SK-N-SH (cell line): ENCODE results near the gene VEGFD. TPM values are rescaled to one million over a fixed set of nuclear protein-coding genes. Genes with fewer than 3 reads are reported as not detected.

Experiments used
- CTCF ChIA-PET: fragments of 300-600, 350-600 bp; formaldehyde crosslinking; extraction: SDS; loops from one replicate; lab custom pipeline; 2021; lab: Yijun Ruan, JAX
- POLR2A ChIA-PET: fragments of 350-600 bp; sonication (Branson Sonifier 250); formaldehyde crosslinking; extraction: SDS; loops from one replicate; lab custom pipeline; 2020; ENCODE audit warnings: antibody characterized with exemption, inconsistent platforms; lab: Yijun Ruan, JAX
- DNase-seq: peaks from one replicate; pipeline ENCODE4 v3.0.0; 2012
- H2AFZ ChIP-seq: fragments of 200-600 bp; sonication (generic); 2 replicates; pipeline ENCODE4 v1.8.1; 2016; ENCODE audit warnings: antibody characterized with exemption, mild to moderate bottlenecking, low read depth
- H3F3A ChIP-seq: fragments of 200-600 bp; sonication (generic); replicated peaks from 2 replicates; pipeline ENCODE3; 2016; ENCODE audit warnings: antibody characterized with exemption, mild to moderate bottlenecking; ENCODE audit not compliant: insufficient read depth
- H3K27ac ChIP-seq, 2 experiments: fragments of 200-500 bp in 1 of 2; fragments of 200-600 bp in 1 of 2; sonication (Bioruptor generic) in 1 of 2; sonication (generic), shearing (Covaris generic) in 1 of 2; 2 replicates each; pipeline versions ENCODE4 v1.5.1 to v1.6.1; 2014 to 2016; ENCODE audit warnings: low read depth in 2 of 2, inconsistent platforms in 1 of 2, low read length in 1 of 2, mild to moderate bottlenecking in 1 of 2, mixed read lengths in 1 of 2
- H3K27me3 ChIP-seq: fragments of 200-600 bp; sonication (generic), shearing (Covaris generic); 2 replicates; pipeline ENCODE4 v1.6.1; 2016; ENCODE audit warnings: mixed run types; ENCODE audit not compliant: insufficient read depth
- H3K36me3 ChIP-seq, 2 experiments: fragments of 200-500 bp in 1 of 2; fragments of 200-600 bp in 1 of 2; sonication (Bioruptor generic) in 1 of 2; sonication (generic) in 1 of 2; replicated peaks in 1 of 2; 2 replicates each; pipeline versions ENCODE3 to v1.5.1; 2014 to 2016; ENCODE audit warnings: low read length in 1 of 2, mild to moderate bottlenecking in 1 of 2; ENCODE audit not compliant: insufficient read depth in 2 of 2, control insufficient read depth in 1 of 2
- H3K4me1 ChIP-seq, 2 experiments: fragments of 200-500 bp in 1 of 2; fragments of 200-600 bp in 1 of 2; sonication (Bioruptor generic) in 1 of 2; sonication (generic), shearing (Covaris generic) in 1 of 2; 2 replicates each; pipeline versions ENCODE4 v1.5.1 to v1.6.1; 2014 to 2016; ENCODE audit warnings: low read depth in 1 of 2, low read length in 1 of 2, mixed run types in 1 of 2; ENCODE audit not compliant: insufficient read depth in 2 of 2, control insufficient read depth in 1 of 2
- H3K4me2 ChIP-seq: fragments of 200-600 bp; sonication (generic), shearing (Covaris generic); 2 replicates; pipeline ENCODE4 v1.6.1; 2017; ENCODE audit warnings: mixed run types
- H3K4me3 ChIP-seq, 2 experiments: fragments of 200-500 bp in 1 of 2; fragments of 200-600 bp in 1 of 2; sonication (Bioruptor generic) in 1 of 2; sonication (generic), shearing (Covaris generic) in 1 of 2; 2 replicates each; pipeline versions ENCODE4 v1.5.1 to v1.8.1; 2014 to 2016; ENCODE audit warnings: low read depth in 2 of 2, inconsistent platforms in 1 of 2, low read length in 1 of 2, mild to moderate bottlenecking in 1 of 2, mixed read lengths in 1 of 2, moderate library complexity in 1 of 2
- H3K79me2 ChIP-seq: fragments of 200-600 bp; sonication (generic); 2 replicates; pipeline ENCODE4 v1.8.1; 2017; ENCODE audit warnings: mild to moderate bottlenecking; ENCODE audit not compliant: insufficient read depth
- H3K9ac ChIP-seq: fragments of 200-600 bp; sonication (generic); 2 replicates; pipeline ENCODE4 v1.6.1; 2017; ENCODE audit warnings: mixed run types
- H3K9me2 ChIP-seq: fragments of 200-600 bp; sonication (generic); 2 replicates; pipeline ENCODE4 v1.6.1; 2017; ENCODE audit warnings: mixed run types
- H3K9me3 ChIP-seq: fragments of 200-600 bp; sonication (generic); 2 replicates; pipeline ENCODE4 v1.6.1; 2017; ENCODE audit warnings: mixed run types, mild to moderate bottlenecking, moderate library complexity
- H4K20me1 ChIP-seq: fragments of 200-600 bp; sonication (generic); 2 replicates; pipeline ENCODE4 v1.6.1; 2017; ENCODE audit warnings: mild to moderate bottlenecking, mixed run types; ENCODE audit not compliant: insufficient read depth
- EP300 ChIP-seq, 2 experiments: IDR thresholded peaks; 2 replicates each; pipeline versions ENCODE4 v1.4.0 to v1.6.1; 2012; ENCODE audit warnings: borderline replicate concordance in 1 of 2, low read depth in 1 of 2, low read length in 1 of 2
- EZH2phosphoT487 ChIP-seq: fragments of 200-600 bp; sonication (generic); IDR thresholded peaks from 2 replicates; pipeline ENCODE4 v1.6.1; 2017; ENCODE audit warnings: low read depth, mixed run types, mild to moderate bottlenecking, antibody characterized with exemption, moderate library complexity, borderline replicate concordance
- FOXJ3 ChIP-seq: sonication (generic); formaldehyde crosslinking; IDR thresholded peaks from 2 replicates; pipeline ENCODE4 v1.5.1; 2020; ENCODE audit warnings: mild to moderate bottlenecking, missing genetic modification reagents
- FOXM1 ChIP-seq: IDR thresholded peaks from 2 replicates; pipeline ENCODE4 v1.4.0; 2012; ENCODE audit warnings: low read depth, mild to moderate bottlenecking
- GATA2 ChIP-seq: sonication (generic); formaldehyde crosslinking; IDR thresholded peaks from 2 replicates; pipeline ENCODE4 v1.5.0; 2020; ENCODE audit warnings: mild to moderate bottlenecking, missing genetic modification reagents
- POLR2AphosphoS5 ChIP-seq: IDR thresholded peaks from 2 replicates; pipeline ENCODE4 v1.6.1; 2012; ENCODE audit warnings: low read depth, low read length
- RFX5 ChIP-seq: IDR thresholded peaks from 2 replicates; pipeline ENCODE4 v1.6.1; 2012; ENCODE audit warnings: mild to moderate bottlenecking, improper control_type of control experiment, low read length
- RXRA ChIP-seq: IDR thresholded peaks from 2 replicates; pipeline ENCODE4 v1.4.0; 2012; ENCODE audit warnings: low read depth, mild to moderate bottlenecking, borderline replicate concordance
- TCF12 ChIP-seq: IDR thresholded peaks from 2 replicates; pipeline ENCODE4 v1.4.0; 2012
- YY1 ChIP-seq: IDR thresholded peaks from 2 replicates; pipeline ENCODE4 v1.4.0; 2012; ENCODE audit warnings: low read depth, mild to moderate bottlenecking
- WGBS: methylation state at CpG from one replicate; pipeline ENCODE4 v1.1.6; 2017; ENCODE audit warnings: low lambda C conversion rate; 5-methylcytosine and 5-hydroxymethylcytosine counted together
- polyA plus RNA-seq, 3 experiments: library from polyadenylated mRNA; depleted of rRNA; stranded (reverse); fragments of >200 nt; gene quantifications; 2 replicates each; pipeline ENCODE4 v1.2.3, GENCODE V29; 2012
- TF ChIP-seq, protein P1 (sequence below): fragments of 150-350 bp; IDR thresholded peaks from 2 replicates; pipeline ENCODE4 v1.6.1; 2016; ENCODE audit warnings: mild to moderate bottlenecking, low read depth, low read length
- TF ChIP-seq, protein P2 (sequence below): fragments of 200-600 bp; sonication (generic); IDR thresholded peaks from 2 replicates; pipeline ENCODE4 v1.6.1; 2017; ENCODE audit warnings: antibody characterized with exemption, mild to moderate bottlenecking, moderate library complexity
- TF ChIP-seq, protein P3 (sequence below): IDR thresholded peaks from 2 replicates; pipeline ENCODE4; 2012
- TF ChIP-seq, protein P4 (sequence below): fragments of 150-350 bp; IDR thresholded peaks from 2 replicates; pipeline ENCODE4 v1.6.1; 2017; ENCODE audit warnings: antibody characterized with exemption, low read length, low read depth, borderline replicate concordance

VEGFD gene
- polyA plus RNA-seq, 1 of the 3 experiments (the other 2 are of a cell fraction) = 5.3 TPM

DNA sequence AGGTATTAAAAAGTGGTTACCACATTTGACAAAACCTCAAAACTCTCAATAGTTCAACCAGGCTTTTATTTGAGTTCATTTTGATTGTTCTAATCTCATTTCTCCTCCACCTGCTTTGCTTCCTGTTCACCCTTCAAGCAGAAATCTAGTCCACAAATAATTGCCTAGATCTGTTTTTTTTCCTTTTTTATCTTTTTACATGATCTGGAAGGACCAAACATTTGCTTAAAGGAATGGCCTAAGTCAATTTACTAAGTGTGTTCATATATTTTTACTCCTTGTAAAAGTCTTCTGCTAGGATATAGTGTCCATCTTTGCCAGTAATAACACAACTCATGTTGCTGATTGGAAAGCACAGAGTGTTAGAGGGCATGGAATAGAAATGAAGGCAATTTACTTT, 26.2 kb upstream of the VEGFD start:
- Histone ChIP-seq H3K9me2 (no peaks in the 10 kb centered on the region), H3K79me2 (no peaks in the 10 kb centered on the region), H3K4me1 (peaks cover 0 to 16% of the 10 kb centered on the region in 2 experiments; a peak in 3 of 4 replicates), H3K27me3 (no peaks in the 10 kb centered on the region), H2AFZ (no peak overlapping the region), H3F3A (no peaks in the 10 kb centered on the region), H4K20me1 (no peaks in the 10 kb centered on the region), H3K9me3 (no peaks in the 10 kb centered on the region), H3K36me3 (no peaks in the 10 kb centered on the region), H3K27ac (peak overlapping the region in 1 of 2 experiments; percentile 92; a peak in 2 of 4 replicates), H3K4me3 (no peak overlapping the region), H3K9ac (no peak overlapping the region), H3K4me2 (no peak overlapping the region)
- TF ChIP-seq RFX5 (no peak), TCF12 (0 out of 2 replicates have a peak, but pooled peaks have one; percentile 21), EP300 (IDR thresholded peaks at IDR 0.05; ENCODE audit: borderline replicate concordance in 1 of 2, low read depth in 1 of 2, low read length in 1 of 2) (peak in 1 of 2 experiments; percentile 17; a peak in 1 of 4 replicates), FOXM1 (no peak), POLR2AphosphoS5 (0 out of 2 replicates have a peak, but pooled peaks have one; percentile 26), RXRA (no peak)
- TF ChIP-seq, protein P1, sequence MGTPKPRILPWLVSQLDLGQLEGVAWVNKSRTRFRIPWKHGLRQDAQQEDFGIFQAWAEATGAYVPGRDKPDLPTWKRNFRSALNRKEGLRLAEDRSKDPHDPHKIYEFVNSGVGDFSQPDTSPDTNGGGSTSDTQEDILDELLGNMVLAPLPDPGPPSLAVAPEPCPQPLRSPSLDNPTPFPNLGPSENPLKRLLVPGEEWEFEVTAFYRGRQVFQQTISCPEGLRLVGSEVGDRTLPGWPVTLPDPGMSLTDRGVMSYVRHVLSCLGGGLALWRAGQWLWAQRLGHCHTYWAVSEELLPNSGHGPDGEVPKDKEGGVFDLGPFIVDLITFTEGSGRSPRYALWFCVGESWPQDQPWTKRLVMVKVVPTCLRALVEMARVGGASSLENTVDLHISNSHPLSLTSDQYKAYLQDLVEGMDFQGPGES = no peak
- TF ChIP-seq, protein P2, sequence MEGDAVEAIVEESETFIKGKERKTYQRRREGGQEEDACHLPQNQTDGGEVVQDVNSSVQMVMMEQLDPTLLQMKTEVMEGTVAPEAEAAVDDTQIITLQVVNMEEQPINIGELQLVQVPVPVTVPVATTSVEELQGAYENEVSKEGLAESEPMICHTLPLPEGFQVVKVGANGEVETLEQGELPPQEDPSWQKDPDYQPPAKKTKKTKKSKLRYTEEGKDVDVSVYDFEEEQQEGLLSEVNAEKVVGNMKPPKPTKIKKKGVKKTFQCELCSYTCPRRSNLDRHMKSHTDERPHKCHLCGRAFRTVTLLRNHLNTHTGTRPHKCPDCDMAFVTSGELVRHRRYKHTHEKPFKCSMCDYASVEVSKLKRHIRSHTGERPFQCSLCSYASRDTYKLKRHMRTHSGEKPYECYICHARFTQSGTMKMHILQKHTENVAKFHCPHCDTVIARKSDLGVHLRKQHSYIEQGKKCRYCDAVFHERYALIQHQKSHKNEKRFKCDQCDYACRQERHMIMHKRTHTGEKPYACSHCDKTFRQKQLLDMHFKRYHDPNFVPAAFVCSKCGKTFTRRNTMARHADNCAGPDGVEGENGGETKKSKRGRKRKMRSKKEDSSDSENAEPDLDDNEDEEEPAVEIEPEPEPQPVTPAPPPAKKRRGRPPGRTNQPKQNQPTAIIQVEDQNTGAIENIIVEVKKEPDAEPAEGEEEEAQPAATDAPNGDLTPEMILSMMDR = no peak
- DNase-seq = no peak
- ChIA-PET POLR2A (no interaction called here), CTCF (interaction anchor here (0.6 to 1.2 kb wide), 2 partner anchors 57 to 216 kb away, joined by 3 read pairs; no protein-coding TSS in a partner anchor)

DNA sequence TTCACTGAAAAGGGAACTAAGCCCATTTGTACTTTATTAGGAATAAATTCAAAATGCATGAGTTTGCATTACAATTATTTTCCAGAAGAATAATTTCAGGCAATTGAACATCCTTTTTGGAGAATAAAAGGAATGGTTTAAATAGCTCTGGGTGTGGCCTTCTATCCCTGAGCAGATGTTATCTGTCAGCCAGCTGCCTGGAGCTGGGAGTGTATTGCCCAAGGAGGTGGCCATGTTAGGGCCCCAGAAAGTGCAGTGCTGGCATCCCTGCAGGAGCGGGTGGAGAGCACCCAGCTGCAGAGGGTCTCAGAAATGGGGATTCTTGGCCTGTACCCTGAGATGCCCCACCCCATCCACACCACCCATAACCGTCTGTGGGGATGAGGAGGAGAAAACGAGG, 21.6 kb upstream of the VEGFD start:
- peak overlapping the region in 1 of 2 experiments; percentile 94; a peak in 2 of 4 replicates for H3K27ac ChIP-seq
- H3K27me3 ChIP-seq = no peaks in the 10 kb centered on the region
- H4K20me1 ChIP-seq = no peaks in the 10 kb centered on the region
- 49% methylated on average over 3 of the region's 3 CpGs for WGBS
- H3K9ac ChIP-seq = no peak overlapping the region
- ChIA-PET POLR2A (interaction anchor here (0.9 to 1.4 kb wide), 2 partner anchors 13 to 57 kb away, joined by 3 to 7 read pairs; no protein-coding TSS in a partner anchor), CTCF (interaction anchor here (1.0 to 1.5 kb wide), 4 partner anchors 23 to 63 kb away, joined by 3 to 5 read pairs (median 4); no protein-coding TSS in a partner anchor)
- no peak for DNase-seq
- H3K4me3 ChIP-seq = no peak overlapping the region
- H3K4me1 ChIP-seq = peaks cover 0 to 32% of the 10 kb centered on the region in 2 experiments; a peak in 3 of 4 replicates
- TF ChIP-seq GATA2 (CRISPR knock-in tag) (peak; percentile 42), FOXJ3 (CRISPR knock-in tag) (no peak), FOXM1 (no peak), YY1 (no peak), EZH2phosphoT487 (no peak)
- TF ChIP-seq, protein P3, sequence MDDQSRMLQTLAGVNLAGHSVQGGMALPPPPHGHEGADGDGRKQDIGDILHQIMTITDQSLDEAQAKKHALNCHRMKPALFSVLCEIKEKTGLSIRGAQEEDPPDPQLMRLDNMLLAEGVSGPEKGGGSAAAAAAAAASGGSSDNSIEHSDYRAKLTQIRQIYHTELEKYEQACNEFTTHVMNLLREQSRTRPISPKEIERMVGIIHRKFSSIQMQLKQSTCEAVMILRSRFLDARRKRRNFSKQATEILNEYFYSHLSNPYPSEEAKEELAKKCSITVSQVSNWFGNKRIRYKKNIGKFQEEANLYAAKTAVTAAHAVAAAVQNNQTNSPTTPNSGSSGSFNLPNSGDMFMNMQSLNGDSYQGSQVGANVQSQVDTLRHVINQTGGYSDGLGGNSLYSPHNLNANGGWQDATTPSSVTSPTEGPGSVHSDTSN = no peak
- TF ChIP-seq, protein P4, sequence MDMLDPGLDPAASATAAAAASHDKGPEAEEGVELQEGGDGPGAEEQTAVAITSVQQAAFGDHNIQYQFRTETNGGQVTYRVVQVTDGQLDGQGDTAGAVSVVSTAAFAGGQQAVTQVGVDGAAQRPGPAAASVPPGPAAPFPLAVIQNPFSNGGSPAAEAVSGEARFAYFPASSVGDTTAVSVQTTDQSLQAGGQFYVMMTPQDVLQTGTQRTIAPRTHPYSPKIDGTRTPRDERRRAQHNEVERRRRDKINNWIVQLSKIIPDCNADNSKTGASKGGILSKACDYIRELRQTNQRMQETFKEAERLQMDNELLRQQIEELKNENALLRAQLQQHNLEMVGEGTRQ = no peak
- TF ChIP-seq, protein P2 = no peak
- no peaks in the 10 kb centered on the region for H3K36me3 ChIP-seq
- no peak overlapping the region for H3K4me2 ChIP-seq
- H3K79me2 ChIP-seq = no peaks in the 10 kb centered on the region
- H3K9me3 ChIP-seq = no peaks in the 10 kb centered on the region
- no peaks in the 10 kb centered on the region for H3F3A ChIP-seq
- H2AFZ ChIP-seq = no peak overlapping the region
- no peaks in the 10 kb centered on the region for H3K9me2 ChIP-seq
